ENCODE data around the gene MARK4.
A peak's percentile ranks its signal among the peaks of the same experiment; 100 is the strongest.

The MARK4 gene

GRCh38 chr19:45245334-45245787 is 5.7 kb upstream of the MARK4 start, which contains the start of gene EXOC3L2:
Gene EXOC3L2 (minus strand): TSS chr19:45245407. CDS start chr19:45239045, 6,362 bp downstream.
- H3K4me1 ChIP-seq (ENCODE audit: control insufficient read depth, insufficient read depth, low read length) = no peaks in the 10 kb centered on the region
- H3K27me3 ChIP-seq (replicated peaks; ENCODE audit: control insufficient read depth, insufficient read depth, low read length) = peaks cover 7% of the 10 kb centered on the region
- H3K36me3 ChIP-seq (ENCODE audit: control insufficient read depth, insufficient read depth, low read length, severe bottlenecking) = no peaks in the 10 kb centered on the region
- H3K9me3 ChIP-seq (ENCODE audit: control insufficient read depth, low read length) = no peaks in the 10 kb centered on the region
- H3K9ac ChIP-seq (ENCODE audit: low read length) = no peak within 1 kb of the TSS
- no peak within 1 kb of the TSS for H3K4me3 ChIP-seq (ENCODE audit: low read length)
- DNase-seq (ENCODE audit: low read depth) = no peak

- Histone ChIP-seq H3K27me3 (replicated peaks; ENCODE audit: control insufficient read depth, insufficient read depth, low read length) (peaks cover 7% of the 10 kb centered on the region), H3K9ac (ENCODE audit: low read length) (no peak overlapping the region), H3K4me1 (ENCODE audit: control insufficient read depth, insufficient read depth, low read length) (peaks cover 4% of the 10 kb centered on the region), H3K36me3 (ENCODE audit: control insufficient read depth, insufficient read depth, low read length, severe bottlenecking) (no peaks in the 10 kb centered on the region), H3K4me3 (ENCODE audit: low read length) (no peak overlapping the region), H3K9me3 (ENCODE audit: control insufficient read depth, low read length) (no peaks in the 10 kb centered on the region)
- DNase-seq (ENCODE audit: low read depth) = no peak
Observed at GRCh38 chr19:45245826-45246225, 5.2 kb upstream of the MARK4 start.

GRCh38 chr19:45247136-45247535 is 3.9 kb upstream of the MARK4 start:
- Histone ChIP-seq H3K36me3 (ENCODE audit: control insufficient read depth, insufficient read depth, low read length, severe bottlenecking) (no peaks in the 10 kb centered on the region), H3K9me3 (ENCODE audit: control insufficient read depth, low read length) (no peaks in the 10 kb centered on the region), H3K9ac (ENCODE audit: low read length) (no peak overlapping the region), H3K4me1 (ENCODE audit: control insufficient read depth, insufficient read depth, low read length) (peaks cover 4% of the 10 kb centered on the region), H3K27me3 (replicated peaks; ENCODE audit: control insufficient read depth, insufficient read depth, low read length) (peaks cover 7% of the 10 kb centered on the region), H3K4me3 (ENCODE audit: low read length) (no peak overlapping the region)
- no peak for DNase-seq (ENCODE audit: low read depth)

- Histone ChIP-seq H3K4me1 (ENCODE audit: control insufficient read depth, insufficient read depth, low read length) (peaks cover 13% of the 10 kb centered on the region), H3K27me3 (replicated peaks; ENCODE audit: control insufficient read depth, insufficient read depth, low read length) (peaks cover 5% of the 10 kb centered on the region), H3K36me3 (ENCODE audit: control insufficient read depth, insufficient read depth, low read length, severe bottlenecking) (no peaks in the 10 kb centered on the region), H3K9me3 (ENCODE audit: control insufficient read depth, low read length) (no peaks in the 10 kb centered on the region), H3K4me3 (ENCODE audit: low read length) (no peak overlapping the region), H3K9ac (ENCODE audit: low read length) (no peak overlapping the region)
- no peak for DNase-seq (ENCODE audit: low read depth)
Observed at GRCh38 chr19:45249261-45250033, 1.6 kb upstream of the MARK4 start.

- Histone ChIP-seq H3K27me3 (replicated peaks; ENCODE audit: control insufficient read depth, insufficient read depth, low read length) (no peaks in the 10 kb centered on the region), H3K9ac (ENCODE audit: low read length) (peak overlapping the region; percentile 90), H3K4me3 (ENCODE audit: low read length) (peak overlapping the region; percentile 88), H3K9me3 (ENCODE audit: control insufficient read depth, low read length) (no peaks in the 10 kb centered on the region), H3K4me1 (ENCODE audit: control insufficient read depth, insufficient read depth, low read length) (peaks cover 13% of the 10 kb centered on the region), H3K36me3 (ENCODE audit: control insufficient read depth, insufficient read depth, low read length, severe bottlenecking) (no peaks in the 10 kb centered on the region)
- peak; percentile 7 for DNase-seq (ENCODE audit: low read depth)
Observed at GRCh38 chr19:45250216-45250831, 747 bp upstream of the MARK4 start.

- H3K27me3 ChIP-seq (replicated peaks; ENCODE audit: control insufficient read depth, insufficient read depth, low read length) = no peaks in the 10 kb centered on the region
- H3K4me1 ChIP-seq (ENCODE audit: control insufficient read depth, insufficient read depth, low read length) = peaks cover 13% of the 10 kb centered on the region
- H3K9me3 ChIP-seq (ENCODE audit: control insufficient read depth, low read length) = no peaks in the 10 kb centered on the region
- H3K4me3 ChIP-seq (ENCODE audit: low read length) = peak overlapping the region; percentile 91
- no peaks in the 10 kb centered on the region for H3K36me3 ChIP-seq (ENCODE audit: control insufficient read depth, insufficient read depth, low read length, severe bottlenecking)
- peak; percentile 75 for DNase-seq (ENCODE audit: low read depth)
- H3K9ac ChIP-seq (ENCODE audit: low read length) = peak overlapping the region; percentile 92
Observed at GRCh38 chr19:45251452-45252354, 632 bp downstream of the MARK4 start.

GRCh38 chr19:45253396-45254027 is 2.4 kb downstream of the MARK4 start:
- DNase-seq (ENCODE audit: low read depth) = peak; percentile 32

GRCh38 chr19:45254044-45254531 is 3.0 kb downstream of the MARK4 start:
- peaks cover 13% of the 10 kb centered on the region for H3K4me1 ChIP-seq (ENCODE audit: control insufficient read depth, insufficient read depth, low read length)
- H3K9ac ChIP-seq (ENCODE audit: low read length) = no peak overlapping the region
- no peaks in the 10 kb centered on the region for H3K27me3 ChIP-seq (replicated peaks; ENCODE audit: control insufficient read depth, insufficient read depth, low read length)
- no peaks in the 10 kb centered on the region for H3K36me3 ChIP-seq (ENCODE audit: control insufficient read depth, insufficient read depth, low read length, severe bottlenecking)
- H3K4me3 ChIP-seq (ENCODE audit: low read length) = no peak overlapping the region
- DNase-seq (ENCODE audit: low read depth) = peak; percentile 12
- H3K9me3 ChIP-seq (ENCODE audit: control insufficient read depth, low read length) = no peaks in the 10 kb centered on the region

More at GRCh38 chr19:45253396-45254027, 2.4 kb downstream of the MARK4 start:
- peaks cover 13% of the 10 kb centered on the region for H3K4me1 ChIP-seq (ENCODE audit: control insufficient read depth, insufficient read depth, low read length)
- H3K9me3 ChIP-seq (ENCODE audit: control insufficient read depth, low read length) = no peaks in the 10 kb centered on the region
- no peak overlapping the region for H3K4me3 ChIP-seq (ENCODE audit: low read length)
- no peaks in the 10 kb centered on the region for H3K27me3 ChIP-seq (replicated peaks; ENCODE audit: control insufficient read depth, insufficient read depth, low read length)
- peak overlapping the region; percentile 92 for H3K9ac ChIP-seq (ENCODE audit: low read length)
- H3K36me3 ChIP-seq (ENCODE audit: control insufficient read depth, insufficient read depth, low read length, severe bottlenecking) = no peaks in the 10 kb centered on the region

- no peak overlapping the region for H3K4me3 ChIP-seq (ENCODE audit: low read length)
- peaks cover under 1% of the 10 kb centered on the region for H3K36me3 ChIP-seq (ENCODE audit: control insufficient read depth, insufficient read depth, low read length, severe bottlenecking)
Observed at GRCh38 chr19:45255611-45256157, 4.6 kb downstream of the MARK4 start.

GRCh38 chr19:45256836-45257235 is 5.8 kb downstream of the MARK4 start:
- H3K27me3 ChIP-seq (replicated peaks; ENCODE audit: control insufficient read depth, insufficient read depth, low read length) = no peaks in the 10 kb centered on the region
- peaks cover 3% of the 10 kb centered on the region for H3K36me3 ChIP-seq (ENCODE audit: control insufficient read depth, insufficient read depth, low read length, severe bottlenecking)
- no peak overlapping the region for H3K4me3 ChIP-seq (ENCODE audit: low read length)
- peaks cover 10% of the 10 kb centered on the region for H3K4me1 ChIP-seq (ENCODE audit: control insufficient read depth, insufficient read depth, low read length)
- no peak overlapping the region for H3K9ac ChIP-seq (ENCODE audit: low read length)
- DNase-seq (ENCODE audit: low read depth) = no peak
- H3K9me3 ChIP-seq (ENCODE audit: control insufficient read depth, low read length) = no peaks in the 10 kb centered on the region

More at GRCh38 chr19:45255611-45256157, 4.6 kb downstream of the MARK4 start:
- peaks cover 11% of the 10 kb centered on the region for H3K4me1 ChIP-seq (ENCODE audit: control insufficient read depth, insufficient read depth, low read length)
- no peak overlapping the region for H3K9ac ChIP-seq (ENCODE audit: low read length)
- no peaks in the 10 kb centered on the region for H3K9me3 ChIP-seq (ENCODE audit: control insufficient read depth, low read length)
- no peaks in the 10 kb centered on the region for H3K27me3 ChIP-seq (replicated peaks; ENCODE audit: control insufficient read depth, insufficient read depth, low read length)
- DNase-seq (ENCODE audit: low read depth) = no peak
